ENCODE data around the gene EXPH5.

DNA sequence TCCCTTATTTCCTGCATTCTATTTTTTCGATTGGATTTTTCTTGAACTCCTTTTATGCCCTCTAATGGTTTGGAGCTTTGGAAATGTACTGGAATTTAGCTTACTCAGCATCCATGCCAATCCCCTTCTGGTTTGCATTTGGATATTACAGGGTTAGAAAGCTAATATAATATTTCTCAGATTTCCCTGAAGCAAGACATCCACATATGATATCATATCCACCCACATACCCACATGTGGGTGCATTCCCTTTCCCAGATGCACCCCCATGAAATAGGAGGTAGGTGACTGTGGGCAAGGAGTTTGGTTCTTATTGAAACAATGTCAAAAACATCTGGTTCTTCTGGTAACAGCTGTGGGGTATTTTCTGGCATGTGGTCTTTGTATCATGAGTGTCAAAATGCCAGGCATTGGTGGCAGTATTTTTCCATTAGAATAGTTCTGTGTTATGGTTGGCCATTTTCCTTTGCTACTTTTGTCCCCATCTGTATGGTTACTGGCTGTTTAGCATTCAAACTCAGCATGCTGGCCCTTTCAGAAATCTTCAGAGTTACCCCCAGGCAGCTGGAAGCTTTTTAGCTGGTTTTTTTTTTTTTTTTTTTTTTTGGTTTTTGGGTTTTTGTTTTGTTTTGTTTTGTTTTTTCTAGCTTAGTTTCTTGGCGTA, 38.6 kb upstream of the EXPH5 start:
- TF ChIP-seq, protein P1, sequence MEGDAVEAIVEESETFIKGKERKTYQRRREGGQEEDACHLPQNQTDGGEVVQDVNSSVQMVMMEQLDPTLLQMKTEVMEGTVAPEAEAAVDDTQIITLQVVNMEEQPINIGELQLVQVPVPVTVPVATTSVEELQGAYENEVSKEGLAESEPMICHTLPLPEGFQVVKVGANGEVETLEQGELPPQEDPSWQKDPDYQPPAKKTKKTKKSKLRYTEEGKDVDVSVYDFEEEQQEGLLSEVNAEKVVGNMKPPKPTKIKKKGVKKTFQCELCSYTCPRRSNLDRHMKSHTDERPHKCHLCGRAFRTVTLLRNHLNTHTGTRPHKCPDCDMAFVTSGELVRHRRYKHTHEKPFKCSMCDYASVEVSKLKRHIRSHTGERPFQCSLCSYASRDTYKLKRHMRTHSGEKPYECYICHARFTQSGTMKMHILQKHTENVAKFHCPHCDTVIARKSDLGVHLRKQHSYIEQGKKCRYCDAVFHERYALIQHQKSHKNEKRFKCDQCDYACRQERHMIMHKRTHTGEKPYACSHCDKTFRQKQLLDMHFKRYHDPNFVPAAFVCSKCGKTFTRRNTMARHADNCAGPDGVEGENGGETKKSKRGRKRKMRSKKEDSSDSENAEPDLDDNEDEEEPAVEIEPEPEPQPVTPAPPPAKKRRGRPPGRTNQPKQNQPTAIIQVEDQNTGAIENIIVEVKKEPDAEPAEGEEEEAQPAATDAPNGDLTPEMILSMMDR (IDR thresholded peaks at IDR 0.05; ENCODE audit: low read depth, low read length): no peak
- TF ChIP-seq, protein P2, sequence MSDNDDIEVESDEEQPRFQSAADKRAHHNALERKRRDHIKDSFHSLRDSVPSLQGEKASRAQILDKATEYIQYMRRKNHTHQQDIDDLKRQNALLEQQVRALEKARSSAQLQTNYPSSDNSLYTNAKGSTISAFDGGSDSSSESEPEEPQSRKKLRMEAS (IDR thresholded peaks at IDR 0.05; ENCODE audit: low read depth, low read length): no peak
- TF ChIP-seq POLR2A (IDR thresholded peaks at IDR 0.05; ENCODE audit: extremely low read depth, insufficient read length): no peak
- no peak for TF ChIP-seq MYC (IDR thresholded peaks at IDR 0.05; ENCODE audit: low read depth, low read length)
